Neural cell (in vitro differentiated cells): ENCODE measurements around the gene CDHR4. TPM values are rescaled to one million over a fixed set of nuclear protein-coding genes. Genes with fewer than 3 reads are reported as not detected.
"Not testable (repeated sequence)": the region's sequence is repeated elsewhere in the genome, so short reads cannot be mapped to it uniquely, and the experiment has no call there.

Source experiments
- H2AFZ ChIP-seq: fragments of 200-600, 300-800 bp; sonication (generic), shearing (Covaris generic); 2 replicates; pipeline ENCODE4 v1.6.0; 2014; ENCODE audit warnings: low read depth, mild to moderate bottlenecking, antibody characterized with exemption, low read length, moderate library complexity
- H3F3A ChIP-seq: fragments of 200-600 bp; shearing (Covaris generic); 2 replicates; pipeline ENCODE4 v1.6.1; 2016; ENCODE audit warnings: mild to moderate bottlenecking, moderate library complexity, mixed read lengths, antibody characterized with exemption, low read length; ENCODE audit not compliant: insufficient read depth, poor library complexity, severe bottlenecking
- H3K27ac ChIP-seq: fragments of 200-600, 300-800 bp; sonication (generic), shearing (Covaris generic); 2 replicates; pipeline ENCODE4 v1.5.1; 2014; ENCODE audit warnings: mild to moderate bottlenecking, low read length, moderate library complexity
- H3K27me3 ChIP-seq: fragments of 300-800, 200-600 bp; sonication (generic), shearing (Covaris generic); 2 replicates; pipeline ENCODE4 v1.6.0; 2014; ENCODE audit warnings: mild to moderate bottlenecking, low read depth, low read length, moderate library complexity; ENCODE audit not compliant: insufficient read depth
- H3K36me3 ChIP-seq: fragments of 300-800, 200-600 bp; sonication (generic), shearing (Covaris generic); 2 replicates; pipeline ENCODE4 v1.5.1; 2014; ENCODE audit warnings: mild to moderate bottlenecking, antibody characterized with exemption, low read length, moderate library complexity; ENCODE audit not compliant: insufficient read depth
- H3K4me2 ChIP-seq: fragments of 300-800, 200-600 bp; sonication (generic), shearing (Covaris generic); 2 replicates; pipeline ENCODE4 v1.6.0; 2014; ENCODE audit warnings: mild to moderate bottlenecking, low read length
- H3K4me3 ChIP-seq: fragments of 300-800, 200-600 bp; sonication (generic), shearing (Covaris generic); 2 replicates; pipeline ENCODE4 v1.5.1; 2014; ENCODE audit warnings: mild to moderate bottlenecking, low read length, moderate library complexity
- H3K79me2 ChIP-seq: fragments of 200-600 bp; shearing (Covaris generic); replicated peaks from 2 replicates; pipeline ENCODE4 v1.6.0; 2014; ENCODE audit warnings: mild to moderate bottlenecking, low read length, moderate library complexity; ENCODE audit not compliant: insufficient read depth
- H3K9ac ChIP-seq: fragments of 300-800, 200-600 bp; sonication (generic), shearing (Covaris generic); 2 replicates; pipeline ENCODE4 v1.6.1; 2016; ENCODE audit warnings: mild to moderate bottlenecking, low read length, mixed read lengths
- H3K9me2 ChIP-seq: fragments of 200-600 bp; shearing (Covaris generic); 2 replicates; pipeline ENCODE4 v1.6.1; 2016; ENCODE audit warnings: mild to moderate bottlenecking, low read length, mixed read lengths; ENCODE audit not compliant: insufficient read depth
- H3K9me3 ChIP-seq: fragments of 200-600, 300-800 bp; sonication (generic), shearing (Covaris generic); 2 replicates; pipeline ENCODE4 v1.6.1; 2016; ENCODE audit warnings: mild to moderate bottlenecking, mixed run types, low read length, moderate library complexity, mixed read lengths
- H4K20me1 ChIP-seq: fragments of 200-600 bp; shearing (Covaris generic); 2 replicates; pipeline ENCODE4 v1.6.1; 2016; ENCODE audit warnings: mild to moderate bottlenecking, mixed run types; ENCODE audit not compliant: insufficient read depth
- EP300 ChIP-seq: fragments of 450-650 bp; conservative IDR thresholded peaks from 2 replicates; pipeline ENCODE4 v1.6.1; 2014; ENCODE audit warnings: antibody characterized with exemption, mild to moderate bottlenecking, moderate library complexity; ENCODE audit not compliant: poor library complexity, severe bottlenecking
- EZH2 ChIP-seq: fragments of 200-600, 300-800 bp; shearing (Covaris generic), sonication (generic); IDR thresholded peaks from 2 replicates; pipeline ENCODE4 v1.6.1; 2014; ENCODE audit warnings: antibody characterized with exemption, low read length, borderline replicate concordance, mild to moderate bottlenecking; ENCODE audit not compliant: insufficient read depth, poor library complexity, severe bottlenecking
- MXI1 ChIP-seq: fragments of 450-650 bp; conservative IDR thresholded peaks from 2 replicates; pipeline ENCODE4 v1.6.1; 2014; ENCODE audit warnings: antibody characterized with exemption, mild to moderate bottlenecking; ENCODE audit not compliant: poor library complexity, severe bottlenecking
- POLR2AphosphoS5 ChIP-seq: IDR thresholded peaks from 2 replicates; pipeline ENCODE4 v1.6.1; 2012
- RAD21 ChIP-seq: fragments of 450-650 bp; conservative IDR thresholded peaks from 2 replicates; pipeline ENCODE4 v1.6.1; 2014; ENCODE audit warnings: antibody characterized with exemption, mild to moderate bottlenecking, moderate library complexity
- SMC3 ChIP-seq: fragments of 450-650 bp; conservative IDR thresholded peaks from 2 replicates; pipeline ENCODE4 v1.6.1; 2014; ENCODE audit warnings: antibody characterized with exemption, mild to moderate bottlenecking, moderate library complexity; ENCODE audit not compliant: poor library complexity
- TAF1 ChIP-seq: IDR thresholded peaks from 2 replicates; pipeline ENCODE4 v1.6.1; 2012; ENCODE audit warnings: low read depth
- polyA plus RNA-seq: library from polyadenylated mRNA; depleted of rRNA; stranded (reverse); fragments of >200 nt; gene quantifications from 2 replicates; pipeline ENCODE4 v1.2.3, GENCODE V29; 2014
- TF ChIP-seq, protein P1 (sequence below): fragments of 450-650 bp; IDR thresholded peaks from 2 replicates; pipeline ENCODE4 v1.5.1; 2014; ENCODE audit warnings: antibody characterized with exemption, mild to moderate bottlenecking, moderate library complexity; ENCODE audit not compliant: poor library complexity, severe bottlenecking
- TF ChIP-seq, protein P2 (sequence below): IDR thresholded peaks from 2 replicates; pipeline ENCODE4 v1.6.1; 2012; ENCODE audit warnings: borderline replicate concordance

Gene CDHR4
- polyA plus RNA-seq, 1 donor from 2014 or later: not detected

DNA sequence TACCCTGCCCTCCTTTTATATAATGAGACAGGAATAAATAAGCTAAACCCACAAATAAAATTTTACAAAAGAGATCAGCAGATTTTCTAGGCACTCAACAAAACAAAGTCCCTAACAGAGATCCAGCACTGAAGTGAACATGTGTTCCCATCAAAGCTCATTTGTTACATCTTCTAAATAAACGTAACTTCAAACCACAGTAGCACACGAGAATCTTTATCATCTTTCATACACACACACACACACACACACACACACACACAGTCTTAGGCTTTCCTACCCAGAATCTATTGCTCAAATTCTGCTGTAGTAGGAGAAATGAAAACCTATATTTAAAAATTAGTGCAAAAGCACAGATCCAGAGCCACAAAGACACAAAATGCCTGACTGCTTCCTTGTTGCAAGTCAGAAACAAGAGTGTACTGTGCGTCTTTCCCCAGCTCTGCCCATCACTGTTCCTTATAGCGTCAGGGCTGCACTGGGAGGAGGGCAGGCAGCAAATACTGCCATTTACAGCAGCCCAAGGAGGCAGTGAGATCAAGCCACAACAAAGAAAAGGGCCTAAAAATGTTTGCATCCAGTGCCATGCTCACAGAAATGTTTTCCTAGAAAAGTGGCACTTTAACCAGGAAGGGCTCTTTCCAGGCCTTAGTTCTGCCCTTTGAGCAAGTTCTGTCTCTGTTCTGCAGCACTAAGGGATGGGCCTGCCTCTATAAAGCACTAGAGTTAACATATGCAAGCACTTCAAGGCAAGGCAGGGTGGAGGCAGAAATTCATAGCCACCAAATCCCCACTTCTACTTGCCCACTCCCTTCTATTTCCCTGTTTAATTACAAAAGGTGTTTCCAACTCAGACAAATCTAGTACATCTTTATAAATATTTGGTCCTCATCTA is 19.3 kb downstream of the CDHR4 start:
- Histone ChIP-seq H3K9me3 (no peaks in the 10 kb centered on the region), H3K27ac (no peak overlapping the region), H3K9ac (peak overlapping the region; percentile 27), H4K20me1 (peaks cover 4% of the 10 kb centered on the region), H3K4me3 (peak overlapping the region; percentile 49), H3K79me2 (peaks cover 82% of the 10 kb centered on the region), H3K9me2 (no peaks in the 10 kb centered on the region), H2AFZ (no peak overlapping the region), H3K27me3 (no peaks in the 10 kb centered on the region), H3F3A (no peaks in the 10 kb centered on the region), H3K4me2 (no peak overlapping the region), H3K36me3 (no peaks in the 10 kb centered on the region)
- TF ChIP-seq SMC3: no peak
- no peak for TF ChIP-seq POLR2AphosphoS5
- TF ChIP-seq, protein P1, sequence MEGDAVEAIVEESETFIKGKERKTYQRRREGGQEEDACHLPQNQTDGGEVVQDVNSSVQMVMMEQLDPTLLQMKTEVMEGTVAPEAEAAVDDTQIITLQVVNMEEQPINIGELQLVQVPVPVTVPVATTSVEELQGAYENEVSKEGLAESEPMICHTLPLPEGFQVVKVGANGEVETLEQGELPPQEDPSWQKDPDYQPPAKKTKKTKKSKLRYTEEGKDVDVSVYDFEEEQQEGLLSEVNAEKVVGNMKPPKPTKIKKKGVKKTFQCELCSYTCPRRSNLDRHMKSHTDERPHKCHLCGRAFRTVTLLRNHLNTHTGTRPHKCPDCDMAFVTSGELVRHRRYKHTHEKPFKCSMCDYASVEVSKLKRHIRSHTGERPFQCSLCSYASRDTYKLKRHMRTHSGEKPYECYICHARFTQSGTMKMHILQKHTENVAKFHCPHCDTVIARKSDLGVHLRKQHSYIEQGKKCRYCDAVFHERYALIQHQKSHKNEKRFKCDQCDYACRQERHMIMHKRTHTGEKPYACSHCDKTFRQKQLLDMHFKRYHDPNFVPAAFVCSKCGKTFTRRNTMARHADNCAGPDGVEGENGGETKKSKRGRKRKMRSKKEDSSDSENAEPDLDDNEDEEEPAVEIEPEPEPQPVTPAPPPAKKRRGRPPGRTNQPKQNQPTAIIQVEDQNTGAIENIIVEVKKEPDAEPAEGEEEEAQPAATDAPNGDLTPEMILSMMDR: no peak
- TF ChIP-seq EP300: no peak
- no peak for TF ChIP-seq MXI1
- TF ChIP-seq, protein P2, sequence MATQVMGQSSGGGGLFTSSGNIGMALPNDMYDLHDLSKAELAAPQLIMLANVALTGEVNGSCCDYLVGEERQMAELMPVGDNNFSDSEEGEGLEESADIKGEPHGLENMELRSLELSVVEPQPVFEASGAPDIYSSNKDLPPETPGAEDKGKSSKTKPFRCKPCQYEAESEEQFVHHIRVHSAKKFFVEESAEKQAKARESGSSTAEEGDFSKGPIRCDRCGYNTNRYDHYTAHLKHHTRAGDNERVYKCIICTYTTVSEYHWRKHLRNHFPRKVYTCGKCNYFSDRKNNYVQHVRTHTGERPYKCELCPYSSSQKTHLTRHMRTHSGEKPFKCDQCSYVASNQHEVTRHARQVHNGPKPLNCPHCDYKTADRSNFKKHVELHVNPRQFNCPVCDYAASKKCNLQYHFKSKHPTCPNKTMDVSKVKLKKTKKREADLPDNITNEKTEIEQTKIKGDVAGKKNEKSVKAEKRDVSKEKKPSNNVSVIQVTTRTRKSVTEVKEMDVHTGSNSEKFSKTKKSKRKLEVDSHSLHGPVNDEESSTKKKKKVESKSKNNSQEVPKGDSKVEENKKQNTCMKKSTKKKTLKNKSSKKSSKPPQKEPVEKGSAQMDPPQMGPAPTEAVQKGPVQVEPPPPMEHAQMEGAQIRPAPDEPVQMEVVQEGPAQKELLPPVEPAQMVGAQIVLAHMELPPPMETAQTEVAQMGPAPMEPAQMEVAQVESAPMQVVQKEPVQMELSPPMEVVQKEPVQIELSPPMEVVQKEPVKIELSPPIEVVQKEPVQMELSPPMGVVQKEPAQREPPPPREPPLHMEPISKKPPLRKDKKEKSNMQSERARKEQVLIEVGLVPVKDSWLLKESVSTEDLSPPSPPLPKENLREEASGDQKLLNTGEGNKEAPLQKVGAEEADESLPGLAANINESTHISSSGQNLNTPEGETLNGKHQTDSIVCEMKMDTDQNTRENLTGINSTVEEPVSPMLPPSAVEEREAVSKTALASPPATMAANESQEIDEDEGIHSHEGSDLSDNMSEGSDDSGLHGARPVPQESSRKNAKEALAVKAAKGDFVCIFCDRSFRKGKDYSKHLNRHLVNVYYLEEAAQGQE: no peak
- no peak for TF ChIP-seq RAD21
- TF ChIP-seq EZH2: no peak
- TF ChIP-seq TAF1: no peak

DNA sequence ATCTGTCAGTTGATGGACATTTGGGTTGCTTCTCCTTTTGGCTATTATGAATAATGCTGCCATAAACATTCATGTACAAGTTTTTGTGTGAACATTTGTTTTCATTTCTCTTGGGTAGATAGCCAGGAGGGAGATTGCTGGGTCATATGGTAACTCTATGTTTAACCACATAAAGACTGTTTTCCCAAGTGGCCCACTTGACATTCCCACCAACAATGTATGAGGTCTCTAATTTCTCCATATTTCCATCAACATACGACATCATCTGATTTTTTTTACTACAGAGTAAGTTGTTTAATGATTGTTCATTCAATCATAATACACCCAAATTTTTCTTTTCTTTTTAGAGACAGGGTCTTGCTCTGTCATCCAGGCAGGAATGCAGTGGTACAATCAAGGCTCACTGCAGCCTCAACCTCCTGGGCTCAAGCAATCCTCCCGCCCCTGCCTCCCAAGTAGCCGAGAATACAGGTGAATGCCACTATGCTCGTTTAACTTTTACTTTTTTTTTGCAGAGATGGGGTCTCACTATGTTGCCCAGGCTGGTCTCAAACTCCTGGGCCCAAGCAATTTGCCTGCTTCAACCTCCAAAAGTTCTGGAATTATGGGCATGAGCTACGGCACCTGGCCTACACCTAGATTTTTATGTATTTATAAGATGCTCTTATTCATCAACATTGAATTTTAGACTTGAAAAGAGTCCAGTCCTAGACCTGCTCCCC is 20.2 kb downstream of the CDHR4 start:
- Histone ChIP-seq H3K79me2 (peaks cover 82% of the 10 kb centered on the region), H3K9ac (no peak overlapping the region), H3K9me2 (no peaks in the 10 kb centered on the region), H3K27ac (no peak overlapping the region), H4K20me1 (peaks cover 11% of the 10 kb centered on the region), H3K4me3 (peak overlapping the region; percentile 49), H3K36me3 (no peaks in the 10 kb centered on the region), H3F3A (no peaks in the 10 kb centered on the region), H2AFZ (no peak overlapping the region), H3K9me3 (no peaks in the 10 kb centered on the region), H3K27me3 (no peaks in the 10 kb centered on the region), H3K4me2 (no peak overlapping the region)
- TF ChIP-seq POLR2AphosphoS5 (no peak), EP300 (no peak)

DNA sequence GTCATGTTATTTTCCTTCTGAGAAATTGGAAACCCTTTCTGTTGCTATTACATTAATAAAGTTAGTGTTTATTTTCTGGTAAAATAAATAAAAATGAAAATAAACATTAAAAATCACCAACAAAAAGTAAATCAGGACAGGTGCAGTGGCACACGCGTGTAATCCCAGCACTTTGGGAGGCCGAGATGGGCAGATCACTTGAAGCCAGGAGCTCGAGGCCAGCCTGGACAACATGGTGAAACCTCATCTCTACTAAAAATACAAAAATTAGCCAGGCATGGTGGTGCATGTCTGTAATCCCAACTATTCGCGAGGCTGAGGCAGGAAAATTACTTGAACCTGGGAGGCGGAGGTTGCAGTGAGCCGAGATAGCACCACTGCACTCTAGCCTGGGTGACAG is 23.6 kb downstream of the CDHR4 start:
- peaks cover 84% of the 10 kb centered on the region for H3K79me2 ChIP-seq
- not testable (repeated sequence) for H3K4me3 ChIP-seq, H3K9ac ChIP-seq, H3K9me2 ChIP-seq, H3K36me3 ChIP-seq, H3K27ac ChIP-seq, H2AFZ ChIP-seq, H3F3A ChIP-seq, H3K4me2 ChIP-seq, H3K27me3 ChIP-seq, H4K20me1 ChIP-seq, H3K9me3 ChIP-seq
